Spleen (tissue), 11 donors: ENCODE results near the gene ARHGAP19. TPM values are rescaled to one million over a fixed set of nuclear protein-coding genes. Genes with fewer than 3 reads are reported as not detected.

Source experiments
- DNase-seq: peaks from one replicate; pipeline ENCODE4 v3.0.0-alpha.2; 2020
- H3K27ac ChIP-seq, 8 donors: fragments of 200-600 bp; sonication (generic) in 7 of 8; 1 replicate in 4 of 8; 2 replicates in 4 of 8; pipeline versions ENCODE4 v1.5.0 to v1.8.0; 2016 to 2021; ENCODE audit warnings: inconsistent platforms in 4 of 8, mild to moderate bottlenecking in 4 of 8, moderate library complexity in 1 of 8
- H3K27me3 ChIP-seq, 7 donors: fragments of 200-600 bp; sonication (generic) in 6 of 7; replicated peaks in 1 of 7; 1 replicate in 4 of 7; 2 replicates in 3 of 7; pipeline versions ENCODE4 v1.5.0 to v1.8.0; 2016 to 2021; ENCODE audit warnings: inconsistent platforms in 3 of 7, mild to moderate bottlenecking in 1 of 7
- H3K36me3 ChIP-seq, 6 donors: fragments of 200-600 bp; sonication (generic) in 5 of 6; 1 replicate in 4 of 6; 2 replicates in 2 of 6; pipeline versions ENCODE4 v1.5.0 to v1.8.0; 2016 to 2021; ENCODE audit warnings: inconsistent platforms in 2 of 6
- H3K4me1 ChIP-seq, 6 donors: fragments of 200-600 bp; sonication (generic) in 5 of 6; 1 replicate in 3 of 6; 2 replicates in 3 of 6; pipeline versions ENCODE4 v1.5.0 to v1.8.0; 2016 to 2021; ENCODE audit warnings: inconsistent platforms in 3 of 6
- H3K4me3 ChIP-seq, 8 donors: fragments of 200-600 bp; sonication (generic) in 7 of 8; 1 replicate in 4 of 8; 2 replicates in 4 of 8; pipeline versions ENCODE4 v1.5.0 to v1.8.0; 2016 to 2021; ENCODE audit warnings: inconsistent platforms in 4 of 8, mild to moderate bottlenecking in 4 of 8, moderate library complexity in 2 of 8
- H3K9me3 ChIP-seq, 8 donors: fragments of 200-600 bp; sonication (generic) in 7 of 8; 1 replicate in 4 of 8; 2 replicates in 4 of 8; pipeline versions ENCODE4 v1.5.0 to v1.8.0; 2016 to 2021; ENCODE audit warnings: inconsistent platforms in 4 of 8
- POLR2A ChIP-seq, 3 donors: fragments of 450-650 bp; IDR thresholded peaks; one replicate each; pipeline ENCODE4 v1.5.1; 2017; ENCODE audit warnings: antibody characterized with exemption in 3 of 3, mild to moderate bottlenecking in 1 of 3
- POLR2AphosphoS5 ChIP-seq, 3 donors: sonication (generic); formaldehyde crosslinking; IDR thresholded peaks; one replicate each; pipeline ENCODE4 v1.5.1; 2017; ENCODE audit warnings: antibody characterized with exemption in 3 of 3
- WGBS, 5 donors: extraction: QIAGEN DNeasy Blood & Tissue Kit in 3 of 5; methylation state at CpG; one replicate each; pipeline versions ENCODE4 v1.1.5 to v1.1.7; 2013 to 2018; 5-methylcytosine and 5-hydroxymethylcytosine counted together
- intact Hi-C: fragments of 100-400 bp; cut with DNase I; formaldehyde crosslinking; loops from one replicate; pipeline ENCODE4 v1.15.0; 2023; ENCODE audit warnings: low total_unique reads
- polyA plus RNA-seq, 3 donors: library from polyadenylated mRNA; stranded (reverse); fragments of 200-250 nt; gene quantifications; one replicate each; pipeline ENCODE4 v1.2.1, GENCODE V29; 2013
- small RNA-seq, 4 donors: library from RNA; depleted of rRNA; stranded (forward); fragments of <200 nt; gene quantifications; one replicate each; pipeline ENCODE3, GENCODE V24; 2016
- total RNA-seq, 7 donors: library from RNA; depleted of rRNA in 3 of 7; stranded (reverse); fragments of >200 nt in 3 of 7; fragmentation: NEBNext Ultra II Directional in 4 of 7; extraction: Animal tissue kit (Norgen Biotek cat#: 25700) in 4 of 7; gene quantifications; one replicate each; pipeline versions ENCODE4 v1.1.0 to v1.2.1, GENCODE V29; 2016 to 2021
- TF ChIP-seq, protein P1 (sequence below), 11 experiments: fragments of 200-600 bp in 7 of 11; fragments of 450-650 bp in 4 of 11; sonication (generic) in 4 of 11; IDR thresholded peaks in 8 of 11; conservative IDR thresholded peaks in 3 of 11; 1 replicate in 7 of 11; 2 replicates in 4 of 11; pipeline versions ENCODE4 v1.4.0 to v1.8.0; 2016 to 2021; ENCODE audit warnings: antibody characterized with exemption in 11 of 11, inconsistent platforms in 4 of 11, mild to moderate bottlenecking in 1 of 11
- donor health status: healthy with polysubstance abuse.
- donor health status: DM: no; HTN: no; CAD: no; lungs with moderate emphysema.
- donor health status: DM: no; HTN: no; CAD: no.
- donor health status: Bipolar disorder and iron deficiency.
- donor health status: healthy.
- donor health status: DM: no; HTN: no; CAD: no.
- donor health status: DM: yes; HTN: yes; CAD: no.

Gene ARHGAP19
- total and polyA plus RNA-seq, 10 donors, result 3.1 to 35.3 (median 25.1) TPM

DNA sequence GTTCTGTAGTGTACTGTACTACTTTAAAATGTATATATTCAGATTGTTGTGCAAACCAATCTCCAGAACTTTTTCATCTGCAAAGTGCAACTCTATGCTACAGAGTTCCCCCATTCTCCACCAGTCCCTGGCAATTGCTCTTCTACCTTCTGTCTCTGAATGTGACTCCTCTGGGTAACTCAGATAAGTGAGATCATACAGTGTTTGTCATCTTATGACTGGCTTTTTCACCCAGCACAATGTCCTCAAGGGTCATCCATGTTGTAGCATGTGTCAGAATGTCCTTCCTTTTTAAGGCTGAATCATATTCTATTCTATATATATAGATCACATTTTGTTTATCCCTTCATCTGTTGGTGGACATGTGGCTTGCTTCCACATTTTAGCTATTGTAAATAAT, 117.5 kb downstream of the ARHGAP19 start:
- H3K4me1 ChIP-seq, result no peaks in the 10 kb centered on the region

DNA sequence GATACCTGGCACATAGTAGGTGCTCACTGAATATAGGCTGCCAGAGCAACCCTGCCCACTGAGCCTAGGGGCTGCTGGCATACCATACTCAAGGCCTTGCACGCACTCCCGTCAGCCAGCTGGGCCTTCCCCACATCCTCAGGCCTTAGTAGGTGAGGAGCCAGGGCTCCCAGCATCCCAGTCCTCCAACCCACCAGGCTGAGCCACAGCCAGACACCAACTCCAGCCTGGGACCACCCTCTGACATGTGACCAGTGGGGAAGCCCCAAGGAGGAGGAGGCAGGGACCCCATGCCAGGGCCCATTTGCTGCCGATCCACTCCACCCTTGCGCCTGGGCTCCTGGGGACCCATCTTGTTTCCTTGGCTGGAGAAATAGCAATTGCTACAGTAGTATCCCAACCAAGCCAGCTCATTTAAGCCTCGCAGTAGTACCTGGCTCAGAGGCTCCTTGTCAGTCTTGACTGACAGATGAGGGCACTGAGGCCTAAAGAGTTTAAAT, 118.1 kb downstream of the ARHGAP19 start:
- no peaks in the 10 kb centered on the region for H3K36me3 ChIP-seq
- TF ChIP-seq, protein P1, sequence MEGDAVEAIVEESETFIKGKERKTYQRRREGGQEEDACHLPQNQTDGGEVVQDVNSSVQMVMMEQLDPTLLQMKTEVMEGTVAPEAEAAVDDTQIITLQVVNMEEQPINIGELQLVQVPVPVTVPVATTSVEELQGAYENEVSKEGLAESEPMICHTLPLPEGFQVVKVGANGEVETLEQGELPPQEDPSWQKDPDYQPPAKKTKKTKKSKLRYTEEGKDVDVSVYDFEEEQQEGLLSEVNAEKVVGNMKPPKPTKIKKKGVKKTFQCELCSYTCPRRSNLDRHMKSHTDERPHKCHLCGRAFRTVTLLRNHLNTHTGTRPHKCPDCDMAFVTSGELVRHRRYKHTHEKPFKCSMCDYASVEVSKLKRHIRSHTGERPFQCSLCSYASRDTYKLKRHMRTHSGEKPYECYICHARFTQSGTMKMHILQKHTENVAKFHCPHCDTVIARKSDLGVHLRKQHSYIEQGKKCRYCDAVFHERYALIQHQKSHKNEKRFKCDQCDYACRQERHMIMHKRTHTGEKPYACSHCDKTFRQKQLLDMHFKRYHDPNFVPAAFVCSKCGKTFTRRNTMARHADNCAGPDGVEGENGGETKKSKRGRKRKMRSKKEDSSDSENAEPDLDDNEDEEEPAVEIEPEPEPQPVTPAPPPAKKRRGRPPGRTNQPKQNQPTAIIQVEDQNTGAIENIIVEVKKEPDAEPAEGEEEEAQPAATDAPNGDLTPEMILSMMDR (IDR thresholded peaks at IDR 0.05 in 8 of 11, conservative IDR thresholded peaks at IDR 0.05 in 3 of 11), result no peak
- no peak for TF ChIP-seq POLR2AphosphoS5 (IDR thresholded peaks at IDR 0.05)
- no peak for TF ChIP-seq POLR2A (IDR thresholded peaks at IDR 0.05)
- intact Hi-C loops, result no loop called here
- peaks cover 0 to 60% (median 3%) of the 10 kb centered on the region in 7 donors for H3K27me3 ChIP-seq
- DNase-seq, result peak; percentile 63
- no peak overlapping the region for H3K27ac ChIP-seq
- WGBS, 5 donors, result 80 to 98% (median 94%) methylated on average over 3 to 5 of the region's 5 CpGs
- H3K4me1 ChIP-seq, result no peaks in the 10 kb centered on the region
- no peaks in the 10 kb centered on the region for H3K9me3 ChIP-seq
- H3K4me3 ChIP-seq, result no peak overlapping the region

More for the DNA sequence above, 117.5 kb downstream of the ARHGAP19 start:
- Histone ChIP-seq H3K27me3 (peaks cover 0 to 60% (median 9%) of the 10 kb centered on the region in 7 donors), H3K27ac (no peak overlapping the region), H3K9me3 (no peaks in the 10 kb centered on the region), H3K36me3 (no peaks in the 10 kb centered on the region), H3K4me3 (no peak overlapping the region)
- intact Hi-C loops, result no loop called here
- DNase-seq, result no peak
- TF ChIP-seq POLR2A (IDR thresholded peaks at IDR 0.05), result no peak
- no peak for TF ChIP-seq POLR2AphosphoS5 (IDR thresholded peaks at IDR 0.05)
- TF ChIP-seq, protein P1 (IDR thresholded peaks at IDR 0.05 in 8 of 11, conservative IDR thresholded peaks at IDR 0.05 in 3 of 11), result no peak

DNA sequence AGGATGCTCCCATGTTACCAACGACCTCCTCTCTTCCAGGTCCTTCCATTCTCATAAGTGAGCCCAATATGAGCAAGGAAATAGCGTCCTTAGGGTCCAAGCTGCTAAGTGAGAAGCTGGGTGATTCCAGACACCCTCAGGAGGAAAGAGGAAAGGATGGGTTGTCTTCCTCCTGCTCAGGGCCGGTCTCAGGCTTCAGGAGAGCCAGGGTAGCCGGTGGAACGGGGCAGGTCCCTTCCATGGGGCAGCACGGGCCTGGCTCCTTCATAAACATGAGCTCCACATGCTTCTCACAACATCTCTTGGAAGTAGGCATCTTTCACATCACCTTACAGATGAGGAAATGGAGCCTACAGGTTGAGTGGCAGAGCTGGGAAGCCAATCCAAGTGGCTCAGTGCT, 119.4 kb downstream of the ARHGAP19 start:
- Histone ChIP-seq H3K4me1 (no peaks in the 10 kb centered on the region), H3K4me3 (no peak overlapping the region), H3K27me3 (peaks cover 0 to 52% (median 0%) of the 10 kb centered on the region in 7 donors), H3K36me3 (no peaks in the 10 kb centered on the region), H3K27ac (no peak overlapping the region), H3K9me3 (no peaks in the 10 kb centered on the region)
- peak; percentile 33 for DNase-seq
- 56 to 81% (median 75%) methylated on average over 3 to 6 of the region's 6 CpGs for whole genome bisulfite sequencing, 5 donors
- TF ChIP-seq POLR2A (IDR thresholded peaks at IDR 0.05), result no peak
- no peak for TF ChIP-seq POLR2AphosphoS5 (IDR thresholded peaks at IDR 0.05)
- TF ChIP-seq, protein P1 (IDR thresholded peaks at IDR 0.05 in 8 of 11, conservative IDR thresholded peaks at IDR 0.05 in 3 of 11), result no peak
- intact Hi-C loops, result no loop called here

Small RNAs within 50 kb of the gene (small RNA-seq; reads per million reads assigned to genes)
- 0 reads per million in 4 donors for gene RF00017

Other genes starting within 250 kb of the ARHGAP19 start
- gene SLIT1, start 106.7 kb downstream of the ARHGAP19 start, total RNA-seq, result under 1 TPM; 0.19 to 0.82 (median 0.64) TPM
- gene SLIT1, start 106.7 kb downstream of the ARHGAP19 start, polyA plus RNA-seq, result under 1 TPM; 0.11 to 0.52 (median 0.29) TPM
- 10 to 100 TPM; 13.3 to 27.2 (median 21.5) TPM for gene FRAT1, start 26.6 kb upstream of the ARHGAP19 start, total RNA-seq
- gene FRAT1, start 26.6 kb upstream of the ARHGAP19 start, polyA plus RNA-seq, result 1 to 10 TPM; 6.0 to 7.8 (median 7.7) TPM
- 10 to 100 TPM; 28.3 to 75.6 (median 46.3) TPM for gene FRAT2, start 42.1 kb upstream of the ARHGAP19 start, total RNA-seq
- gene FRAT2, start 42.1 kb upstream of the ARHGAP19 start, polyA plus RNA-seq, result 10 to 100 TPM; 12.3 to 19.9 (median 14.3) TPM
- 10 to 100 TPM; 13.4 to 51.4 (median 24.6) TPM for gene RRP12, start 108.7 kb upstream of the ARHGAP19 start, total RNA-seq
- gene RRP12, start 108.7 kb upstream of the ARHGAP19 start, polyA plus RNA-seq, result 10 to 100 TPM; 12.3 to 30.3 (median 25.1) TPM
- 100 to 1,000 TPM; 144 to 235 (median 197) TPM for gene PGAM1, start 133.6 kb upstream of the ARHGAP19 start, total RNA-seq
- gene PGAM1, start 133.6 kb upstream of the ARHGAP19 start, polyA plus RNA-seq, result 100 to 1,000 TPM in 1 of 3 donors, 10 to 100 TPM in 2; 51.4 to 146 (median 98.8) TPM
- 10 to 100 TPM; 28.7 to 38.2 (median 33.8) TPM for gene EXOSC1, start 153.4 kb upstream of the ARHGAP19 start, total RNA-seq
- gene EXOSC1, start 153.4 kb upstream of the ARHGAP19 start, polyA plus RNA-seq, result 10 to 100 TPM; 42.1 to 50.5 (median 49.4) TPM
- gene ZDHHC16, start 153.5 kb upstream of the ARHGAP19 start, total RNA-seq, result 10 to 100 TPM; 23.6 to 26.1 (median 25.1) TPM
- 10 to 100 TPM; 14.0 to 20.1 (median 15.7) TPM for gene ZDHHC16, start 153.5 kb upstream of the ARHGAP19 start, polyA plus RNA-seq
- gene MMS19, start 205.8 kb upstream of the ARHGAP19 start, total RNA-seq, result 10 to 100 TPM; 54.5 to 91.5 (median 59.7) TPM
- gene MMS19, start 205.8 kb upstream of the ARHGAP19 start, polyA plus RNA-seq, result 100 to 1,000 TPM in 1 of 3 donors, 10 to 100 TPM in 2; 53.5 to 101 (median 78.7) TPM
- gene UBTD1, start 206.3 kb upstream of the ARHGAP19 start, total RNA-seq, result 10 to 100 TPM in 6 of 7 donors, 1 to 10 TPM in 1; 8.0 to 17.6 (median 12.1) TPM
- 10 to 100 TPM in 1 of 3 donors, 1 to 10 TPM in 2; 4.5 to 11.5 (median 6.8) TPM for gene UBTD1, start 206.3 kb upstream of the ARHGAP19 start, polyA plus RNA-seq